GM19324 (cell line): ENCODE measurements around the gene IGF2BP2.
"Not testable (repeated sequence)": the region's sequence is repeated elsewhere in the genome, so short reads cannot be mapped to it uniquely, and the experiment has no call there.

ENCODE experiments used
- ATAC-seq: cut with Tn5 transposase; IDR thresholded peaks from one replicate; pipeline ENCODE4 v1.9.1; 2021; ENCODE audit warnings: mild to moderate bottlenecking, moderate library complexity; ENCODE audit not compliant: unreplicated experiment, low FRiP score

Gene IGF2BP2

GRCh38 chr3:185813205-185813604 is 11.6 kb downstream of the IGF2BP2 start:
- no peak for ATAC-seq

DNA sequence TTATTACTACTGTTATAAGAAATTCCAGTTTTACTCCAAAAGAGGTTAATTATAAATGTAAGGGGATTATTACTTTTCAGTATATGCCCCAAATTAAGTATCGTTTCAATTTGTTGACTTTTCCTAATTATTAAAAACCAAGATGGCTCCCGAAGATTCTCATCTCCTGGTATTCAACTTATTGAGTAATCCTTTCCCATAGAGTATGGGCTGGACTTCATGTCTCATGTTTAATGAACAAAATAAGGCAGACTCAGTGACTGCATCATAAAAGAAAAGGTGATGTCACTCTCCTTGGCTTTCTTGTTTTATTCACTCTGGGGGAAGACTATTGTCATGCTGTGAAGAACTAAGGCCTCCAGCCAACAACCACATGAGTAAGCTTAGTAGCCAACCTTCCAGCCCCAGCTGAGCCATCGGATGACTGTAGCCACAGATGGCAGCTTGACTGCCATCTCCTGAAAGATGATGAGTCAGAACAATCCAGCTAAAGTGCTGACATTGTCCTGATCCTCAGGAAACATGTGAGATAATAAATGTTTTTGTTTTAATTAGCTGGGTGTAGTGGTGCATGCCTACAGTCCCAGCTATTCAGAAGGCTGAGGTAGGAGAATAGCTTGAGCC is 17.3 kb downstream of the IGF2BP2 start:
- no peak for ATAC-seq

DNA sequence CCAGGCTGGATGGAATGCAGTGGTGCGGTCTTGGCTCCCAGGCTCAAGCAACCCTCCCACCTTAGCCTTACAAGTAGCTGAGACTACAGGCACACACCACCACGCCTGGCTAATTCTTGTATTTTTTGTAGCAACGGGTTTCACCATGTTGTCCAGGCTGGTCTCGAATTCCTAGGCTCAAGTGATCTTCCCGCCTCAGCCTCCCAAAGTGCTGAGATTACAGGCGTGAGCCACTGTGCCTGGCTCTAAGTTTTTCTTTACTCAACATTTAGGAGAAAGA is 26.1 kb downstream of the IGF2BP2 start:
- not testable (repeated sequence) for ATAC-seq

- ATAC-seq, result no peak
These were observed 26.6 kb downstream of the IGF2BP2 start for GRCh38 chr3:185797993-185798830.

DNA sequence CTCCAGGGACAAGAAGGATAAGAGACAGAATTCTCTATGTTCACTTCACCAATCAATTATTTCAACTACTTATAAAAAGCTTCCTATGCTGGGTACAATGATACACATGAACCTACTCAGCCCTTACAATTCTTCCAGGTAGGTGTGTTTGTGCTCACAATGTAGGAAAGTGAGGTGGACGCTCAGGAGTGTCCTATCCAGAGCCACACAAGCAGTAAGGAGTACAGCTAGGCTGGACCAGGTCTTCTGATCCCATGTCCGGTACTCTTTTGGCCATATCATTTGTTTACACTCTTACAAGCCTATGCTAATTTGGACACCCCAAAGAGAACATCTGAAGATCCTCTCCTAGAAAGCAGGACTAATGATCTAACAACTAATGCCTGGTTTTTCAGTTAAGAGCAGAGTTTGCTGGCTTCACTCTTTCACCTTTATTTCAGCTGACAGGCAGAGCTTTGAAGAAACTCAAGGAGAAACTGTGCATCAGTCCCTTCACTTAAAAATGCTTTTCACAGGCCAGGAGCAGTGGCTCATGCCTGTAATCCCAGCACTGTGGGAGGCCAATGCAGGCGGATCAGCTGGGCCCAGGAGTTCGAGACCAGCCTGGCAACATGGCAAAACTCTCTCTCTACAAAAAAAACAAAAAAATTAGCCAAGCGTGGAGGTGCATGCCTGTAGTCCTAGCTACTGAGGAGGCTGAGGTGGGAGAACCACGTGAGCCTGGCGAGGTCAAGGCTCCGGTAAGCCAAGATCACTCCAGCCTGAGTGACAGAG is 27.5 kb downstream of the IGF2BP2 start:
- ATAC-seq, result no peak

DNA sequence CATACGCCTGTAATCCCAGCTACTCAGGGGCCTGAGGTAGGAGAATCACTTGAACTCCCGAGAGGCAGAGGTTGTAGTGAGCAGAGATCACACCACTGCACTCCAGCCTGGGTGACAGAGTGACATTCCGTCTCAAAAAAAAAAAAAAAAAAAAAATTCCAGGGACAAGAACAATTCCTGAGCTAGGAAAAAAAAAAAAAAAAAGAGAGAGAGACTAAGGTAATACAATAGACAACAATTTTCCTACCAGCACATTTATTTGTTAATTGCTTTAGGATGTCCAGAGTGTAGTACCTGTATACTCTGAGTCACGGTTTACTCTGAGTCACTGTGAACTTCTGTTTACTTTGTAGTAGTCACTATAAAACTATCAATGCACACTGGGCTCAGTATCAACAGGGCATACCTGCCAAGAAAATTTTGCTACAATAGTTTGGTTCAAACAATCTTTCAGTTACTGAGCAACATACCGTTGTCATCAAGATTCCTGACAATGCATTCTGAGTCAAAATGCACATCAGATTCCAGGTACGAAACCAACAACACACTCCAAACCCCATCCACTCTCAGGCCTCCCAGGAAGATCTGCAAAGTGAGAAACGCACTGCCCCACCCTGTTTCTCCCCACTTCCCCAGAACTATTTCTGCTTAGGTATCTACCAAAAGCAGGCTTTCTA is 28.3 kb downstream of the IGF2BP2 start:
- no peak for ATAC-seq

GRCh38 chr3:185793381-185793780 is 31.5 kb downstream of the IGF2BP2 start:
- ATAC-seq, result no peak

GRCh38 chr3:185792955-185793354 is 31.9 kb downstream of the IGF2BP2 start:
- no peak for ATAC-seq

- no peak for ATAC-seq
These were observed 34.7 kb downstream of the IGF2BP2 start for GRCh38 chr3:185789891-185790830.

GRCh38 chr3:185789134-185789533 is 35.7 kb downstream of the IGF2BP2 start:
- ATAC-seq, result no peak

DNA sequence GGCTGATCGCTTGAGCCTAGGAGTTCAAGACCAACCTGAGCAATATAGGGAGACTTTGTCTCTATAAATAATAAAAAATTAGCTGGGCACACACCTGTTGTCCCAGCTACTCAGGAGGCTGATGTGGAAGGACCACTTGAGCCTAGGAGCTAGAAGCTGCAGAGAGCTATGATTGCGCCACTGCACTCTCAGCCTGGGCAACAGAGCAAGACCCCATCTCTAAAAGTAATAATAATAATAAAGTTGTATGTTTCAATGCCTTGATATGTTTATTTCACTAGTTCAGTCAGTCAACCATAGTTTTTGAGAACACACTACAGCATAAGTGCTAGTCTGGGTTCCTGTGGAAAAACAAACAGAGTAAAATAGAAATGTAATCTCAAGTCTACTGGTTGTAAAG is 36.5 kb downstream of the IGF2BP2 start:
- no peak for ATAC-seq

DNA sequence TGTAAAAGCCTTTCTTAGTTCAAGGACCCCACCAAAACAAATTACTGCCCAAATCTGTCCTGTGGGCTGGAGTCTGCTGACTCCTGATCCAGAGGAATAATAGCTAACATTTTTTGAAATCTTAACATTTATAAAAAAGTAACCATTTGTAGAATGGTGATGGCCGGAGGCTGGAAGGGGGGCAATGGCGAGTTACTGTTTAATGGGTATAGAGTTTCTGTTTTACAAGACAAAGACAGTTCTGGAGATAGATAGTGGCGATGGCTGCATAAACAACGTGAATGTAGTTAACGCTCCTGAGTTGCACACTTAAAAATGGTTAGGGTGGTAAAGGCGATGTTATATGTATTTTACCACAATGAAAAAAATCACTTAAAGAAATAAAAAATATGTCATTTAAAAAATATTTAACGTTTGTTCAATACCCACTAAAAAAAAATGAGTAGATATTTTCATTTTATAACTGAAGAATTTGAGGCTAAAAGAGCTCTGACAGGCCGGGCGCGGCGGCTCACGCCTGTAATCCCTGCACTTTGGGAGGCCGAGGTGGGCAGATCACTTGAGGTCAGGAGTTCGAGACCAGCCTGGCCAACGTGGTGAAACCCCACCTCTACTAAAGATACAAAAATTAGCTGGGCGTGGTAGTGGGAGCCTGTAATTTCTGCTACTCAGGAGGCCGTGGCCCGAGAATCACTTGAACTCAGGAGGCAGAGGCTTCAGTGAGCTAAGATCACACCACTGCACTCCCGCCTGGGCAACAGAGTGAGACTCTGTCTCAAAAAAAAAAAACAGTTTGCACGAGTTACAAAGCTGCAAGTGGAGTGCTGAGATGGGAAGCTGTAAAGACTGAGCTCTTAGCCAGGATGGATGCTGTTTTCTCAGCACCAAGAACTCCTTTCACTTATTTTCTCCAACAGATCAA is 37.6 kb downstream of the IGF2BP2 start:
- ATAC-seq, result no peak

DNA sequence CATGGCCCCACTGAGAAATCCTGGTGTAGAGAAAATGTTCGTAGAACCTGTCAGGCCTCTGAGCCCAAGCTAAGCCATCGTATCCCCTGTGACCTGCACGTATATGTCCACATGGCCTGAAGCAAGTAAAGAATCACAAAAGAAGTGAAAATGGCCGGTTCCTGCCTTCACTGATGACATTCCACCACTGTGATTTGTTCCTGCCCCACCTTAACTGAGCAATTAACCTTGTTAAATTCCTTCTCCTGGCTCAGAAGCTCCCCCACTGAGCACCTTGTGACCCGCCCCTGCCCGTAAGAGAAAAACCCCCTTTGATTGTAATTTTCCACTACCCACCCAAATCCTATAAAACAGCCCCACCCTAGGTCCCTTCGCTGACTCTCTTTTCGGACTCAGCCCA is 38.6 kb downstream of the IGF2BP2 start:
- ATAC-seq, result not testable (repeated sequence)

DNA sequence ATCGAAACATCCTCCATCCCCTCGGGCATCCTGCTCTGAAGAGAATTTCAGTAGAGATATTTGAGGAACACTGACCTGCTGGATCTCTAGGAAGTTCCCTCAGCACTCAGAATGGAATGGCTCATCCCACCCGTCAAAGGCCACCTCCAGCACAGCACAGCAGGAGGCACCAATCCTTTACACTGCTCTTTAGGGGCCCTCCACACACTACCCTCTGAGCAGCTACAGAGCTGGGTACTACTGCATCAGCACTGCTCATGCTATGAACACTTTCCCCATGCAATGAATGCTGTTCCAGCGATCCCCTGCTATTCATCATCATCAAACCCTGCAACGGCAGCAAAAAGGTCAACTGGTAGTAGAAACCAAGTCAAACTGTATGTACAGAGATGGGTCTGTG is 40.5 kb downstream of the IGF2BP2 start:
- ATAC-seq, result no peak

- no peak for ATAC-seq
These were observed 43.1 kb downstream of the IGF2BP2 start for GRCh38 chr3:185781759-185782158.

DNA sequence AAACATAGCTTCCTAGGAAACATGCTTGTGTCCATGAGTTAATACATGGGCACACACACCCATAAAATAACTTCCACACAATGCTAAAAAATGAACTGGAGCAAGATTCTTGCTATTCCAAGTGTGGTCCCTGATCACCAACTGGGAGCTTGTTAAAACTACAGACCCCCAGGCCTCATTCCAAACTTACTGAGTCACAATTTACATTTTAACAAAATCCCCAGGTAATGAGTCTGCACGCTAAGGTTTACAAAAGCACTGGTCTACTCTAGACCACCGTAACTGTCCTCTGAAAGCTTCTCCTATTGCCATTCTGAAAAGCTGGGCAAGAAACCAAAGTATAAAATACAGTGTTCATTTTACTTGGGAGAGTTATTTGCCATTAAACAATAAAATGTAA is 45.4 kb downstream of the IGF2BP2 start:
- ATAC-seq, result no peak

DNA sequence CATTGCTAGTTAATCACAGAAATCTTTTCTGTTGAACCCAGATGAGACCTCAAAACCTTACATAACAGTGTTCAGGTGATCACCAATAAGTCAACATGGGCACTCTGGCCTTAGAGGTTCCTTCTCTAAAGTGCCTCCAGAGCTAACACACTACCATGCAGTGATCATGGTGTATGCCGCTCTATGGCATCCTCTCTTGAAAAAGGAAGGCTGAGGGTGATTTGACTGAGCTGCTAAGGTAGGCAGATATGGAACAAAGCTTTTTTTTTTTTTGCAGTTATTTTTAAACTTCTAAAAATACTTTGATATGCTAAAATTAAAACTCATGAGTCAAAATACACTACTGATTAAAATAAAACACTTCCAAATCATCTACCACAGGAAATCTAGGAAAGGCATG is 46.0 kb downstream of the IGF2BP2 start:
- ATAC-seq, result no peak

GRCh38 chr3:185778094-185778493 is 46.7 kb downstream of the IGF2BP2 start:
- ATAC-seq, result no peak

DNA sequence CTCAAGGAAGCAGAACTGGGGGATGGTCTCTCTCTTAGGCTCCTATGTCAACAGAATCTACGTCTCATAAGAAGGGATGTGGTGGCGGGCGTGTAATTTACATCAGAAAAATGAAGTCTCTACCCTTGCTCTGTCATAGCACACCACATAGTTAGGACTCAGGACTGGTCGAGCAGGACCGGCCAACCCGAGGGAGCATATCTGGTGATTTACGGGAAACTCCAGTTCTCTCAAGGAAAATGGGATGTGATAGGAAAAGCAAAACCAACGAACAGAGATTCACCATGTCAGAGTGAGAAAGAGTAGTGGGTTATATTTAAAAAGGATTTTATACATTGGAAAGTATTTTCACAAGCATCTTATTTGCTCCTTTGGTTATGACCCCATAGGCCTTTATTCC is 54.7 kb downstream of the IGF2BP2 start:
- no peak for ATAC-seq
